Breast epithelium (tissue), 4 donors: ENCODE measurements around the gene TRIM7. TPM values are rescaled to one million over a fixed set of nuclear protein-coding genes. Genes with fewer than 3 reads are reported as not detected.

ENCODE experiments used
- DNase-seq, 2 donors: peaks; one replicate each; pipeline ENCODE4 v3.0.0-alpha.2; 2019; ENCODE audit warnings: low spot score in 2 of 2
- H3K27ac ChIP-seq, 2 donors: fragments of 200-600 bp; sonication (generic) in 1 of 2; one replicate each; pipeline ENCODE4 v1.5.1; 2016 to 2019; ENCODE audit warnings: mild to moderate bottlenecking in 1 of 2
- H3K27me3 ChIP-seq, 2 donors: fragments of 200-600 bp; sonication (generic) in 1 of 2; one replicate each; pipeline versions ENCODE4 v1.5.1 to v1.6.0; 2017 to 2019; ENCODE audit warnings: control low read depth in 1 of 2, mild to moderate bottlenecking in 1 of 2
- H3K36me3 ChIP-seq: fragments of 200-600 bp; one replicate; pipeline ENCODE4 v1.5.1; 2019
- H3K4me1 ChIP-seq, 2 donors: fragments of 200-600 bp; sonication (generic); one replicate each; pipeline ENCODE4 v1.5.1; 2016 to 2019; ENCODE audit warnings: control low read depth in 1 of 2
- H3K4me3 ChIP-seq, 3 donors: fragments of 200-600 bp; sonication (generic); 1 replicate in 2 of 3; 2 replicates in 1 of 3; pipeline ENCODE4 v1.5.1; 2016 to 2019; ENCODE audit warnings: mild to moderate bottlenecking in 3 of 3, moderate library complexity in 2 of 3
- H3K9me3 ChIP-seq, 2 donors: fragments of 200-600 bp; sonication (generic) in 1 of 2; one replicate each; pipeline ENCODE4 v1.5.1; 2016 to 2019; ENCODE audit warnings: control low read depth in 1 of 2
- POLR2A ChIP-seq: fragments of 450-650 bp; IDR thresholded peaks from one replicate; pipeline ENCODE4 v1.6.1; 2016; ENCODE audit warnings: antibody characterized with exemption, mild to moderate bottlenecking, moderate library complexity
- POLR2AphosphoS5 ChIP-seq, 3 donors: sonication (generic); formaldehyde crosslinking; IDR thresholded peaks; one replicate each; pipeline ENCODE4 v1.6.1; 2017; ENCODE audit warnings: antibody characterized with exemption in 3 of 3
- intact Hi-C: fragments of 100-400 bp; cut with DNase I; formaldehyde crosslinking; loops from one replicate; pipeline ENCODE4 v1.15.1; 2023; ENCODE audit warnings: low total_unique reads
- total RNA-seq, 3 donors: library from RNA; depleted of rRNA; stranded (reverse); fragments of >200 nt; gene quantifications; one replicate each; pipeline ENCODE4 v1.1.0, GENCODE V29; 2016
- TF ChIP-seq, protein P1 (sequence below), 3 donors: fragments of 450-650 bp; IDR thresholded peaks; one replicate each; pipeline ENCODE4 v1.5.1; 2016 to 2017; ENCODE audit warnings: antibody characterized with exemption in 3 of 3, mild to moderate bottlenecking in 3 of 3, moderate library complexity in 3 of 3

The TRIM7 gene
- total RNA-seq, 3 donors from 2014 or later = 0.29 to 5.4 (median 5.2) TPM

GRCh38 chr5:181200816-181201215 is 4.2 kb downstream of the TRIM7 start:
- intact Hi-C loops = no loop called here
- Histone ChIP-seq H3K27ac (no peak overlapping the region), H3K4me1 (peaks cover 0 to 6% of the 10 kb centered on the region in 2 donors), H3K4me3 (no peak overlapping the region), H3K27me3 (no peaks in the 10 kb centered on the region), H3K9me3 (no peaks in the 10 kb centered on the region), H3K36me3 (no peaks in the 10 kb centered on the region)
- TF ChIP-seq POLR2AphosphoS5 (IDR thresholded peaks at IDR 0.05) = no peak
- no peak for TF ChIP-seq POLR2A
- TF ChIP-seq, protein P1, sequence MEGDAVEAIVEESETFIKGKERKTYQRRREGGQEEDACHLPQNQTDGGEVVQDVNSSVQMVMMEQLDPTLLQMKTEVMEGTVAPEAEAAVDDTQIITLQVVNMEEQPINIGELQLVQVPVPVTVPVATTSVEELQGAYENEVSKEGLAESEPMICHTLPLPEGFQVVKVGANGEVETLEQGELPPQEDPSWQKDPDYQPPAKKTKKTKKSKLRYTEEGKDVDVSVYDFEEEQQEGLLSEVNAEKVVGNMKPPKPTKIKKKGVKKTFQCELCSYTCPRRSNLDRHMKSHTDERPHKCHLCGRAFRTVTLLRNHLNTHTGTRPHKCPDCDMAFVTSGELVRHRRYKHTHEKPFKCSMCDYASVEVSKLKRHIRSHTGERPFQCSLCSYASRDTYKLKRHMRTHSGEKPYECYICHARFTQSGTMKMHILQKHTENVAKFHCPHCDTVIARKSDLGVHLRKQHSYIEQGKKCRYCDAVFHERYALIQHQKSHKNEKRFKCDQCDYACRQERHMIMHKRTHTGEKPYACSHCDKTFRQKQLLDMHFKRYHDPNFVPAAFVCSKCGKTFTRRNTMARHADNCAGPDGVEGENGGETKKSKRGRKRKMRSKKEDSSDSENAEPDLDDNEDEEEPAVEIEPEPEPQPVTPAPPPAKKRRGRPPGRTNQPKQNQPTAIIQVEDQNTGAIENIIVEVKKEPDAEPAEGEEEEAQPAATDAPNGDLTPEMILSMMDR (IDR thresholded peaks at IDR 0.05) = no peak
- DNase-seq = no peak

- no peak overlapping the region for H3K27ac ChIP-seq
- no peaks in the 10 kb centered on the region for H3K4me1 ChIP-seq
- no peak for DNase-seq
- H3K9me3 ChIP-seq = no peaks in the 10 kb centered on the region
- H3K36me3 ChIP-seq = no peaks in the 10 kb centered on the region
- no peak for TF ChIP-seq POLR2AphosphoS5 (IDR thresholded peaks at IDR 0.05)
- no peak overlapping the region for H3K4me3 ChIP-seq
- intact Hi-C loops = loop anchor here (10.0 kb wide), 1 partner anchor 45 kb away; the partner anchor contains the start of gene RACK1
- H3K27me3 ChIP-seq = no peaks in the 10 kb centered on the region
Observed at GRCh38 chr5:181199881-181200638, 4.9 kb downstream of the TRIM7 start.

GRCh38 chr5:181198905-181199519 is 6.0 kb downstream of the TRIM7 start:
- no peak for DNase-seq
- H3K9me3 ChIP-seq = no peaks in the 10 kb centered on the region
- H3K4me3 ChIP-seq = no peak overlapping the region
- TF ChIP-seq, protein P1 (IDR thresholded peaks at IDR 0.05) = no peak
- TF ChIP-seq POLR2A (no peak), POLR2AphosphoS5 (IDR thresholded peaks at IDR 0.05) (no peak)
- H3K27me3 ChIP-seq = no peaks in the 10 kb centered on the region
- H3K36me3 ChIP-seq = no peaks in the 10 kb centered on the region
- H3K27ac ChIP-seq = no peak overlapping the region
- H3K4me1 ChIP-seq = no peaks in the 10 kb centered on the region
- intact Hi-C loops = loop anchor here (10.0 kb wide), 1 partner anchor 46 kb away; the partner anchor contains the start of gene RACK1

GRCh38 chr5:181198106-181198685 is 6.8 kb downstream of the TRIM7 start:
- Histone ChIP-seq H3K27ac (no peak overlapping the region), H3K4me1 (no peaks in the 10 kb centered on the region), H3K36me3 (no peaks in the 10 kb centered on the region), H3K4me3 (no peak overlapping the region), H3K27me3 (no peaks in the 10 kb centered on the region), H3K9me3 (no peaks in the 10 kb centered on the region)
- DNase-seq = no peak
- TF ChIP-seq POLR2A (no peak), POLR2AphosphoS5 (IDR thresholded peaks at IDR 0.05) (no peak)
- TF ChIP-seq, protein P1 (IDR thresholded peaks at IDR 0.05) = no peak
- intact Hi-C loops = loop anchor here (10.0 kb wide), 1 partner anchor 47 kb away; the partner anchor contains the start of gene RACK1

GRCh38 chr5:181197326-181197951 is 7.6 kb downstream of the TRIM7 start:
- H3K4me3 ChIP-seq = no peak overlapping the region
- H3K27me3 ChIP-seq = no peaks in the 10 kb centered on the region
- intact Hi-C loops = loop anchor here (10.0 kb wide), 1 partner anchor 47 kb away; the partner anchor contains the start of gene RACK1
- H3K9me3 ChIP-seq = no peaks in the 10 kb centered on the region
- TF ChIP-seq, protein P1 (IDR thresholded peaks at IDR 0.05) = no peak
- TF ChIP-seq POLR2AphosphoS5 (IDR thresholded peaks at IDR 0.05) = no peak
- TF ChIP-seq POLR2A = no peak
- H3K36me3 ChIP-seq = no peaks in the 10 kb centered on the region
- no peak for DNase-seq
- peaks cover 0 to 6% of the 10 kb centered on the region in 2 donors for H3K4me1 ChIP-seq
- no peak overlapping the region for H3K27ac ChIP-seq
